ENCODE measurements around the gene USP34. TPM values are rescaled to one million over a fixed set of nuclear protein-coding genes. Genes with fewer than 3 reads are reported as not detected.
A peak's percentile ranks its signal among the peaks of the same experiment; 100 is the strongest.

Gene USP34
- total and polyA plus RNA-seq, 8 donors, result 86.5 to 191 (median 158) TPM

GRCh38 chr2:61338447-61338846, 132.4 kb downstream of the USP34 start:
- intact Hi-C loops (cut with DNase I), result no loop called here
- Histone ChIP-seq H3K9me3 (no peaks in the 10 kb centered on the region), H3K36me3 (peaks cover 0 to 63% of the 10 kb centered on the region in 2 donors), H3K27me3 (no peaks in the 10 kb centered on the region), H3K4me1 (no peaks in the 10 kb centered on the region), H3K4me3 (no peak overlapping the region), H3K27ac (no peak overlapping the region)
- DNase-seq, result no peak
- TF ChIP-seq, protein P1, sequence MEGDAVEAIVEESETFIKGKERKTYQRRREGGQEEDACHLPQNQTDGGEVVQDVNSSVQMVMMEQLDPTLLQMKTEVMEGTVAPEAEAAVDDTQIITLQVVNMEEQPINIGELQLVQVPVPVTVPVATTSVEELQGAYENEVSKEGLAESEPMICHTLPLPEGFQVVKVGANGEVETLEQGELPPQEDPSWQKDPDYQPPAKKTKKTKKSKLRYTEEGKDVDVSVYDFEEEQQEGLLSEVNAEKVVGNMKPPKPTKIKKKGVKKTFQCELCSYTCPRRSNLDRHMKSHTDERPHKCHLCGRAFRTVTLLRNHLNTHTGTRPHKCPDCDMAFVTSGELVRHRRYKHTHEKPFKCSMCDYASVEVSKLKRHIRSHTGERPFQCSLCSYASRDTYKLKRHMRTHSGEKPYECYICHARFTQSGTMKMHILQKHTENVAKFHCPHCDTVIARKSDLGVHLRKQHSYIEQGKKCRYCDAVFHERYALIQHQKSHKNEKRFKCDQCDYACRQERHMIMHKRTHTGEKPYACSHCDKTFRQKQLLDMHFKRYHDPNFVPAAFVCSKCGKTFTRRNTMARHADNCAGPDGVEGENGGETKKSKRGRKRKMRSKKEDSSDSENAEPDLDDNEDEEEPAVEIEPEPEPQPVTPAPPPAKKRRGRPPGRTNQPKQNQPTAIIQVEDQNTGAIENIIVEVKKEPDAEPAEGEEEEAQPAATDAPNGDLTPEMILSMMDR (IDR thresholded peaks at IDR 0.05), result no peak
- no peak for ATAC-seq

DNA sequence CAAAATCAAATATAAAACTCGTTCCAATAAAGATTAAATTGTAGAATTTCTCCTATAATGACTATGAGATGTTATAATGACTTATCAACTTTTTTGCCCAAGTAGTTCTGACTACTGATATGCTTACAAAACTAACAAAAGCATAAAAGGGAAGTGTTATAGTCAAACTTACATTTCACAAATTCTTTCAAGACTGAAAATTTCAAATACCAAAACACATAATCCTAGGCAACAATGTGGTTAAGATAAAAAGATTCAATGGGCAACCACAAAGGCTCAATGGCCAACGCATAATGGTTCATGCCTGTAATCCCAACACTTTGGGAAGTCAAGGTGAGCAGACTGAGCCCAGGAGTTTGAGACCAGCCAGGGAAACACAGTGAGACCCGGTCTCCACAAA, 135.7 kb downstream of the USP34 start:
- intact Hi-C loops (cut with DNase I), result no loop called here
- ATAC-seq, result no peak
- no peaks in the 10 kb centered on the region for H3K9me3 ChIP-seq
- DNase-seq, result no peak
- H3K27ac ChIP-seq, result no peak overlapping the region
- no peaks in the 10 kb centered on the region for H3K27me3 ChIP-seq
- TF ChIP-seq, protein P1 (IDR thresholded peaks at IDR 0.05), result no peak
- no peak overlapping the region for H3K4me3 ChIP-seq
- peaks cover 0 to 50% of the 10 kb centered on the region in 2 donors for H3K36me3 ChIP-seq
- no peaks in the 10 kb centered on the region for H3K4me1 ChIP-seq

GRCh38 chr2:61334466-61334865, 136.4 kb downstream of the USP34 start:
- intact Hi-C loops (cut with DNase I), result no loop called here
- DNase-seq (no peak), ATAC-seq (no peak)
- Histone ChIP-seq H3K4me3 (no peak overlapping the region), H3K27ac (no peak overlapping the region), H3K4me1 (no peaks in the 10 kb centered on the region), H3K9me3 (no peaks in the 10 kb centered on the region), H3K36me3 (peaks cover 0 to 54% of the 10 kb centered on the region in 2 donors), H3K27me3 (no peaks in the 10 kb centered on the region)
- TF ChIP-seq, protein P1 (IDR thresholded peaks at IDR 0.05), result no peak

DNA sequence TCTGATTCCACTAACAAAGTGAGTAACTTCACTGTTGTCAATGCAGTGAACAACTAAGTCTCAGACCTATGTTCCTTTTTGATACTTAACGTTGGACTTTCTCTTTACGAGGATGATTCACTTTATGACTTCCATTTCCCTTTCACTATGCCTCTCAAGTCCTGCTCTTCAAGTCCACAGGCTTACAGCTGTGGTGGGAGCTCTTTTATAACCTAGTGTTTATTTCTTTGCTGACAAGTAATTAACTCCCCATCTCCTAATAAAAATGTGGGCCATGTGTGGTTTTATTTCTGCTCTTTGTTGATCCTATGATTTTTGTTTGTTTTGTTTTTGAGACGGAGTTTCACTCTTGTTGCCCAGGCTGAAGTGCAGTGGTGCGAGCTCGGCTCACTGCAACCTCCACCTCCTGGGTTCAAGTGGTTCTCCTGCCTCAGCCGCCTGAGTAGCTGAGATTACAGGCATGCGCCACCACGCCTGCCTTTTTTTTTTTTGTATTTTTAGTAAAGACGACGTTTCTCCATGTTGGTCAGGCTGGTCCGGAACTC, 142.1 kb downstream of the USP34 start:
- ATAC-seq (peak; percentile 69), DNase-seq (peak in 2 of 4 donors; percentile 31 to 53)
- no peak overlapping the region for H3K4me3 ChIP-seq
- H3K9me3 ChIP-seq, result no peaks in the 10 kb centered on the region
- H3K36me3 ChIP-seq, result peaks cover 0 to 65% of the 10 kb centered on the region in 2 donors
- peak overlapping the region; percentile 55 to 63 for H3K27ac ChIP-seq
- TF ChIP-seq, protein P1 (IDR thresholded peaks at IDR 0.05), result no peak
- peaks cover 0 to 6% of the 10 kb centered on the region in 2 donors for H3K4me1 ChIP-seq
- intact Hi-C loops (cut with DNase I), result no loop called here
- H3K27me3 ChIP-seq, result no peaks in the 10 kb centered on the region

GRCh38 chr2:61327173-61327572, 143.7 kb downstream of the USP34 start:
- H3K4me1 ChIP-seq, result peaks cover 0 to 6% of the 10 kb centered on the region in 2 donors
- H3K9me3 ChIP-seq, result no peaks in the 10 kb centered on the region
- TF ChIP-seq, protein P1 (IDR thresholded peaks at IDR 0.05), result no peak
- H3K27me3 ChIP-seq, result no peaks in the 10 kb centered on the region
- intact Hi-C loops (cut with DNase I), result no loop called here
- peak in 1 of 4 donors; percentile 15 for DNase-seq
- peak; percentile 43 for ATAC-seq
- H3K4me3 ChIP-seq, result no peak overlapping the region
- peaks cover 0 to 76% of the 10 kb centered on the region in 2 donors for H3K36me3 ChIP-seq
- H3K27ac ChIP-seq, result peak overlapping the region in 1 of 2 donors; percentile 34

Measured in left lung (tissue), 10 donors.